Measurements from ENCODE around the gene IRF2BP2. TPM values are rescaled to one million over a fixed set of nuclear protein-coding genes. Genes with fewer than 3 reads are reported as not detected.
"Not testable (repeated sequence)": the region's sequence is repeated elsewhere in the genome, so short reads cannot be mapped to it uniquely, and the experiment has no call there.

The IRF2BP2 gene
- total and polyA plus RNA-seq, 4 donors = 36.9 to 148 (median 107) TPM

GRCh38 chr1:234601301-234602017, 8.5 kb downstream of the IRF2BP2 start:
- intact Hi-C loops (cut with DNase I) = loop anchor here (5.0 to 10.0 kb wide), 3 partner anchors 69 to 263 kb away; no protein-coding TSS in a partner anchor
- no peak for DNase-seq
- Histone ChIP-seq H3K4me1 (ENCODE audit: control insufficient read depth in 1 of 2, insufficient read depth in 2 of 2, low read length in 2 of 2) (peaks cover 0 to 4% of the 10 kb centered on the region in 2 donors), H3K27ac (ENCODE audit: low read depth in 1 of 2, low read length in 2 of 2) (peak overlapping the region; percentile 64 to 83), H3K4me3 (ENCODE audit: low read length in 2 of 2) (no peak overlapping the region), H3K9me3 (ENCODE audit: control insufficient read depth, low read length) (no peaks in the 10 kb centered on the region), H3K36me3 (ENCODE audit: control insufficient read depth in 1 of 2, insufficient read depth in 2 of 2, low read length in 1 of 2) (no peaks in the 10 kb centered on the region), H3K27me3 (ENCODE audit: control insufficient read depth in 1 of 2, insufficient read depth in 2 of 2, low read length in 1 of 2) (no peaks in the 10 kb centered on the region)
- ATAC-seq (ENCODE audit: low FRiP score) = no peak
- WGBS, 2 donors = 13 to 15% methylated on average over 10 of the region's 10 CpGs

- DNase-seq (peak in 1 of 2 donors; percentile 68), ATAC-seq (ENCODE audit: low FRiP score) (no peak)
- 2% methylated on average over 11 of the region's 11 CpGs for WGBS, 2 donors
- intact Hi-C loops (cut with DNase I) = loop anchor here (5.0 to 10.0 kb wide), 3 partner anchors 68 to 264 kb away; no protein-coding TSS in a partner anchor
- no peaks in the 10 kb centered on the region for H3K27me3 ChIP-seq (ENCODE audit: control insufficient read depth in 1 of 2, insufficient read depth in 2 of 2, low read length in 1 of 2)
- H3K4me3 ChIP-seq (ENCODE audit: low read length in 2 of 2) = peak overlapping the region in 1 of 2 donors; percentile 12
- H3K9me3 ChIP-seq (ENCODE audit: control insufficient read depth, low read length) = no peaks in the 10 kb centered on the region
- H3K4me1 ChIP-seq (ENCODE audit: control insufficient read depth in 1 of 2, insufficient read depth in 2 of 2, low read length in 2 of 2) = peaks cover 0 to 4% of the 10 kb centered on the region in 2 donors
- peak overlapping the region; percentile 64 to 83 for H3K27ac ChIP-seq (ENCODE audit: low read depth in 1 of 2, low read length in 2 of 2)
- H3K36me3 ChIP-seq (ENCODE audit: control insufficient read depth in 1 of 2, insufficient read depth in 2 of 2, low read length in 1 of 2) = no peaks in the 10 kb centered on the region
Observed at GRCh38 chr1:234600418-234601281, 9.3 kb downstream of the IRF2BP2 start.

- Histone ChIP-seq H3K9me3 (ENCODE audit: control insufficient read depth, low read length) (no peaks in the 10 kb centered on the region), H3K27me3 (ENCODE audit: control insufficient read depth in 1 of 2, insufficient read depth in 2 of 2, low read length in 1 of 2) (no peaks in the 10 kb centered on the region), H3K4me3 (ENCODE audit: low read length in 2 of 2) (peak overlapping the region in 1 of 2 donors; percentile 69), H3K4me1 (ENCODE audit: control insufficient read depth in 1 of 2, insufficient read depth in 2 of 2, low read length in 2 of 2) (peaks cover 0 to 4% of the 10 kb centered on the region in 2 donors), H3K36me3 (ENCODE audit: control insufficient read depth in 1 of 2, insufficient read depth in 2 of 2, low read length in 1 of 2) (no peaks in the 10 kb centered on the region), H3K27ac (ENCODE audit: low read depth in 1 of 2, low read length in 2 of 2) (peak overlapping the region; percentile 64 to 94)
- ATAC-seq (ENCODE audit: low FRiP score) (peak; percentile 94), DNase-seq (peak; percentile 91 to 96)
- intact Hi-C loops (cut with DNase I) = loop anchor here (2.0 to 10.0 kb wide), 5 partner anchors 15 to 265 kb away; no protein-coding TSS in a partner anchor
- whole genome bisulfite sequencing, 2 donors = 0 to 1% methylated on average over 70 to 87 of the region's 87 CpGs
Observed at GRCh38 chr1:234599617-234600417, 10.2 kb downstream of the IRF2BP2 start.

GRCh38 chr1:234598974-234599616, 10.9 kb downstream of the IRF2BP2 start:
- ATAC-seq (ENCODE audit: low FRiP score) = no peak
- intact Hi-C loops (cut with DNase I) = loop anchor here (2.0 to 5.0 kb wide), 2 partner anchors 14 to 57 kb away; no protein-coding TSS in a partner anchor
- WGBS, 2 donors = 0 to 3% methylated on average over 1 of the region's 1 CpG

GRCh38 chr1:234597894-234598293, 12.1 kb downstream of the IRF2BP2 start:
- no peaks in the 10 kb centered on the region for H3K36me3 ChIP-seq (ENCODE audit: control insufficient read depth in 1 of 2, insufficient read depth in 2 of 2, low read length in 1 of 2)
- WGBS, 2 donors = 59 to 70% methylated on average over 2 of the region's 2 CpGs

More at GRCh38 chr1:234598974-234599616, 10.9 kb downstream of the IRF2BP2 start:
- no peaks in the 10 kb centered on the region for H3K9me3 ChIP-seq (ENCODE audit: control insufficient read depth, low read length)
- peak overlapping the region in 1 of 2 donors; percentile 69 for H3K4me3 ChIP-seq (ENCODE audit: low read length in 2 of 2)
- H3K36me3 ChIP-seq (ENCODE audit: control insufficient read depth in 1 of 2, insufficient read depth in 2 of 2, low read length in 1 of 2) = no peaks in the 10 kb centered on the region
- peak overlapping the region; percentile 78 to 94 for H3K27ac ChIP-seq (ENCODE audit: low read depth in 1 of 2, low read length in 2 of 2)
- H3K4me1 ChIP-seq (ENCODE audit: control insufficient read depth in 1 of 2, insufficient read depth in 2 of 2, low read length in 2 of 2) = peaks cover 0 to 4% of the 10 kb centered on the region in 2 donors
- H3K27me3 ChIP-seq (ENCODE audit: control insufficient read depth in 1 of 2, insufficient read depth in 2 of 2, low read length in 1 of 2) = no peaks in the 10 kb centered on the region
- DNase-seq = no peak

GRCh38 chr1:234595899-234596298, 14.1 kb downstream of the IRF2BP2 start:
- H3K27ac ChIP-seq (ENCODE audit: low read depth in 1 of 2, low read length in 2 of 2) = no peak overlapping the region
- H3K4me3 ChIP-seq (ENCODE audit: low read length in 2 of 2) = no peak overlapping the region
- 94 to 98% methylated on average over 2 of the region's 2 CpGs for WGBS, 2 donors

More at GRCh38 chr1:234597894-234598293, 12.1 kb downstream of the IRF2BP2 start:
- Histone ChIP-seq H3K27me3 (ENCODE audit: control insufficient read depth in 1 of 2, insufficient read depth in 2 of 2, low read length in 1 of 2) (no peaks in the 10 kb centered on the region), H3K9me3 (ENCODE audit: control insufficient read depth, low read length) (no peaks in the 10 kb centered on the region), H3K27ac (ENCODE audit: low read depth in 1 of 2, low read length in 2 of 2) (peak overlapping the region in 1 of 2 donors; percentile 10), H3K4me3 (ENCODE audit: low read length in 2 of 2) (no peak overlapping the region), H3K4me1 (ENCODE audit: control insufficient read depth in 1 of 2, insufficient read depth in 2 of 2, low read length in 2 of 2) (peaks cover 0 to 4% of the 10 kb centered on the region in 2 donors)
- no peak for DNase-seq
- intact Hi-C loops (cut with DNase I) = loop anchor here (2.0 to 5.0 kb wide), 2 partner anchors 13 to 56 kb away; no protein-coding TSS in a partner anchor
- no peak for ATAC-seq (ENCODE audit: low FRiP score)

GRCh38 chr1:234594575-234594974, 15.4 kb downstream of the IRF2BP2 start:
- H3K4me3 ChIP-seq (ENCODE audit: low read length in 2 of 2); H3K27me3 ChIP-seq (ENCODE audit: control insufficient read depth in 1 of 2, insufficient read depth in 2 of 2, low read length in 1 of 2); DNase-seq; H3K27ac ChIP-seq (ENCODE audit: low read depth in 1 of 2, low read length in 2 of 2); H3K9me3 ChIP-seq (ENCODE audit: control insufficient read depth, low read length); ATAC-seq (ENCODE audit: low FRiP score); H3K4me1 ChIP-seq (ENCODE audit: control insufficient read depth in 1 of 2, insufficient read depth in 2 of 2, low read length in 2 of 2); H3K36me3 ChIP-seq (ENCODE audit: control insufficient read depth in 1 of 2, insufficient read depth in 2 of 2, low read length in 1 of 2); intact Hi-C loops (cut with DNase I): not testable (repeated sequence)
- 91 to 92% methylated on average over 4 of the region's 4 CpGs for WGBS, 2 donors

More at GRCh38 chr1:234595899-234596298, 14.1 kb downstream of the IRF2BP2 start:
- no peaks in the 10 kb centered on the region for H3K36me3 ChIP-seq (ENCODE audit: control insufficient read depth in 1 of 2, insufficient read depth in 2 of 2, low read length in 1 of 2)
- H3K27me3 ChIP-seq (ENCODE audit: control insufficient read depth in 1 of 2, insufficient read depth in 2 of 2, low read length in 1 of 2) = no peaks in the 10 kb centered on the region
- no peaks in the 10 kb centered on the region for H3K9me3 ChIP-seq (ENCODE audit: control insufficient read depth, low read length)
- intact Hi-C loops (cut with DNase I) = loop anchor here in 1 of 2 donors (5.0 kb wide), 1 partner anchor 54 kb away; no protein-coding TSS in a partner anchor
- no peak for DNase-seq
- peaks cover 0 to 4% of the 10 kb centered on the region in 2 donors for H3K4me1 ChIP-seq (ENCODE audit: control insufficient read depth in 1 of 2, insufficient read depth in 2 of 2, low read length in 2 of 2)
- ATAC-seq (ENCODE audit: low FRiP score) = no peak

Data from aorta (tissue), 5 donors.